Measurements from ENCODE around the gene CHST8. TPM values are rescaled to one million over a fixed set of nuclear protein-coding genes. Genes with fewer than 3 reads are reported as not detected.

Gene CHST8
- total RNA-seq, 2 donors from 2014 or later, result 1.6 to 3.8 TPM

DNA sequence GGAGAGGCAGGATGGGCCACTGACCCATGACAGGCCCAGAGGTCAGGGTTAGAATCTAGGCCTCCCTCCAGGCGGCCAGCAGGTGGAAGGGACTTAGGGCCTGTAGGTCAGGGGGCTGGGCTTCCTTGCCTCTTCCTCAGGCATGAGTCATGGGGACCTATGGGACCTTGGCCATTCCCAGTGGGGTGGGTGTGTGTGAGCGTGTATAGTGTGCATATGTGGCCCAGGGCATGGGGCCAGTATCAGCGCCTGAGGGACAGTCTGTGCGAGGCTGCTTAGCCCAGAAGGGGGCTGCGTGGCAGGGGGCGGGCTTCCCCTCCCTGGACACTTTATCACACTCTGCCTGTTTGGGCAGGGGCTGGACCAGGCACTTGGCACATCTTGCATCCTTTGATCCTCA, 188.2 kb downstream of the CHST8 start:
- Histone ChIP-seq H3K27me3 (ENCODE audit: control insufficient read depth, insufficient read depth, low read length, poor library complexity, severe bottlenecking) (no peaks in the 10 kb centered on the region), H3K27ac (ENCODE audit: low read depth, low read length) (no peak overlapping the region), H3K9ac (ENCODE audit: extremely low read depth, low read length, poor library complexity, severe bottlenecking) (no peak overlapping the region), H3K9me3 (ENCODE audit: control insufficient read depth, low read length) (no peaks in the 10 kb centered on the region), H3K4me1 (ENCODE audit: control insufficient read depth, insufficient read depth, low read length) (no peaks in the 10 kb centered on the region), H3K36me3 (ENCODE audit: control insufficient read depth, insufficient read depth, low read length) (peaks cover 79% of the 10 kb centered on the region), H3K4me3 (ENCODE audit: low read length) (no peak overlapping the region)
- DNase-seq, result no peak
- no peaks in the 10 kb centered on the region for H3K9me3 Mint-ChIP-seq
- H3K4me3 Mint-ChIP-seq, result no peak overlapping the region
- H3K36me3 Mint-ChIP-seq (ENCODE audit: low read depth), result peaks cover 60% of the 10 kb centered on the region
- no peaks in the 10 kb centered on the region for H3K4me1 Mint-ChIP-seq
- H3K27me3 Mint-ChIP-seq (ENCODE audit: insufficient read depth), result no peaks in the 10 kb centered on the region
- TF ChIP-seq, protein P1, sequence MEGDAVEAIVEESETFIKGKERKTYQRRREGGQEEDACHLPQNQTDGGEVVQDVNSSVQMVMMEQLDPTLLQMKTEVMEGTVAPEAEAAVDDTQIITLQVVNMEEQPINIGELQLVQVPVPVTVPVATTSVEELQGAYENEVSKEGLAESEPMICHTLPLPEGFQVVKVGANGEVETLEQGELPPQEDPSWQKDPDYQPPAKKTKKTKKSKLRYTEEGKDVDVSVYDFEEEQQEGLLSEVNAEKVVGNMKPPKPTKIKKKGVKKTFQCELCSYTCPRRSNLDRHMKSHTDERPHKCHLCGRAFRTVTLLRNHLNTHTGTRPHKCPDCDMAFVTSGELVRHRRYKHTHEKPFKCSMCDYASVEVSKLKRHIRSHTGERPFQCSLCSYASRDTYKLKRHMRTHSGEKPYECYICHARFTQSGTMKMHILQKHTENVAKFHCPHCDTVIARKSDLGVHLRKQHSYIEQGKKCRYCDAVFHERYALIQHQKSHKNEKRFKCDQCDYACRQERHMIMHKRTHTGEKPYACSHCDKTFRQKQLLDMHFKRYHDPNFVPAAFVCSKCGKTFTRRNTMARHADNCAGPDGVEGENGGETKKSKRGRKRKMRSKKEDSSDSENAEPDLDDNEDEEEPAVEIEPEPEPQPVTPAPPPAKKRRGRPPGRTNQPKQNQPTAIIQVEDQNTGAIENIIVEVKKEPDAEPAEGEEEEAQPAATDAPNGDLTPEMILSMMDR (conservative IDR thresholded peaks at IDR 0.05), result no peak
- no peak overlapping the region for H3K27ac Mint-ChIP-seq
- 94 to 100% methylated on average over 1 to 6 of the region's 6 CpGs for WGBS, 2 experiments (ENCODE audit: insufficient coverage in 1 of 2, insufficient read length in 1 of 2)

DNA sequence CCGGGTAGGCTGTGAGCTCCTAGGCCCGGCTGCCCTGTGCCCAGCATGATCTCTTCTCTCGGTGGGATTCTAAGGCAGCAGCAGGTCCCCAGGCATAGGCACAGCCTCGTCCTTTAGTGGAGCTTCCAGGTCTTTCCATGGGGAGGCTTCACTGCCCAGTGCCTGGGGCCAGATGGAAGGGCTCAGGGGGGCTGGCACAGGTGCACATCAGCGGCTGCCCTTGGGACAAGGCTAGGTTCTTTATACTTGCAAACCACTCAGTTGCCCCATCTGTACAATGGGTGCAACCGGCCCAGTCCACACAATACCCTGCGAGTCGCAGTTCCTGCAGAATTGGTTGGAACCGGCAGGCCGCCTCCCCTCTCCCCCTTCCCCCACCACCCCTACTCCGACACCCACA, 189.1 kb downstream of the CHST8 start:
- Mint-ChIP-seq H3K36me3 (ENCODE audit: low read depth) (peaks cover 56% of the 10 kb centered on the region), H3K4me3 (no peak overlapping the region), H3K27ac (no peak overlapping the region), H3K4me1 (no peaks in the 10 kb centered on the region), H3K9me3 (no peaks in the 10 kb centered on the region), H3K27me3 (ENCODE audit: insufficient read depth) (no peaks in the 10 kb centered on the region)
- H3K27me3 ChIP-seq (ENCODE audit: control insufficient read depth, insufficient read depth, low read length, poor library complexity, severe bottlenecking), result no peaks in the 10 kb centered on the region
- no peak for DNase-seq
- no peak overlapping the region for H3K4me3 ChIP-seq (ENCODE audit: low read length)
- TF ChIP-seq, protein P1 (conservative IDR thresholded peaks at IDR 0.05), result no peak
- no peak overlapping the region for H3K27ac ChIP-seq (ENCODE audit: low read depth, low read length)
- H3K9ac ChIP-seq (ENCODE audit: extremely low read depth, low read length, poor library complexity, severe bottlenecking), result no peak overlapping the region
- whole genome bisulfite sequencing, 2 experiments (ENCODE audit: insufficient coverage in 1 of 2, insufficient read length in 1 of 2), result 94 to 100% methylated on average over 3 to 11 of the region's 11 CpGs
- no peaks in the 10 kb centered on the region for H3K4me1 ChIP-seq (ENCODE audit: control insufficient read depth, insufficient read depth, low read length)
- no peaks in the 10 kb centered on the region for H3K9me3 ChIP-seq (ENCODE audit: control insufficient read depth, low read length)
- peaks cover 70% of the 10 kb centered on the region for H3K36me3 ChIP-seq (ENCODE audit: control insufficient read depth, insufficient read depth, low read length)

DNA sequence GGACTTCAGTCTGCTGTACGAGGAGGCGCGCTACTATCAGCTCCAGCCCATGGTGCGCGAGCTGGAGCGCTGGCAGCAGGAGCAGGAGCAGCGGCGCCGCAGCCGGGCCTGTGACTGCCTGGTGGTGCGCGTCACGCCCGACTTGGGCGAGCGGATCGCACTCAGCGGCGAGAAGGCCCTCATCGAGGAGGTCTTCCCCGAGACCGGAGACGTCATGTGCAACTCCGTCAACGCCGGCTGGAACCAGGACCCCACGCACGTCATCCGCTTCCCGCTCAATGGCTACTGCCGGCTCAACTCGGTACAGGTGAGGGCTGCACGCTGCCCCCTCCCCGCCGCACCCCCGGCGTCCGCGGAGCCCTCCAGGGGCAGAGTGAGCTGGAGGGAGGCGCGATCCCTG, 189.5 kb downstream of the CHST8 start:
- Mint-ChIP-seq H3K9me3 (no peaks in the 10 kb centered on the region), H3K27ac (no peak overlapping the region), H3K27me3 (ENCODE audit: insufficient read depth) (no peaks in the 10 kb centered on the region), H3K36me3 (ENCODE audit: low read depth) (peaks cover 51% of the 10 kb centered on the region), H3K4me1 (no peaks in the 10 kb centered on the region), H3K4me3 (no peak overlapping the region)
- no peak for DNase-seq
- Histone ChIP-seq H3K4me1 (ENCODE audit: control insufficient read depth, insufficient read depth, low read length) (no peaks in the 10 kb centered on the region), H3K36me3 (ENCODE audit: control insufficient read depth, insufficient read depth, low read length) (peaks cover 66% of the 10 kb centered on the region), H3K9ac (ENCODE audit: extremely low read depth, low read length, poor library complexity, severe bottlenecking) (no peak overlapping the region), H3K9me3 (ENCODE audit: control insufficient read depth, low read length) (no peaks in the 10 kb centered on the region), H3K4me3 (ENCODE audit: low read length) (no peak overlapping the region), H3K27me3 (ENCODE audit: control insufficient read depth, insufficient read depth, low read length, poor library complexity, severe bottlenecking) (no peaks in the 10 kb centered on the region), H3K27ac (ENCODE audit: low read depth, low read length) (no peak overlapping the region)
- TF ChIP-seq, protein P1 (conservative IDR thresholded peaks at IDR 0.05), result no peak
- 96% methylated on average over 25 to 41 of the region's 41 CpGs for WGBS, 2 experiments (ENCODE audit: insufficient coverage in 1 of 2, insufficient read length in 1 of 2)

Data from endodermal cell (in vitro differentiated cells).